Tibial artery (tissue), 4 donors: ENCODE measurements around the gene PNMA8B.
A peak's percentile ranks its signal among the peaks of the same experiment; 100 is the strongest.

ENCODE experiments used
- DNase-seq, 2 donors: peaks; one replicate each; pipeline ENCODE4 v3.0.0-alpha.2; 2019
- H3K27ac ChIP-seq, 2 donors: fragments of 200-600 bp; sonication (generic) in 1 of 2; 1 replicate in 1 of 2; 2 replicates in 1 of 2; pipeline ENCODE4 v1.5.1; 2018 to 2019; ENCODE audit warnings: mild to moderate bottlenecking in 1 of 2
- H3K27me3 ChIP-seq, 2 donors: fragments of 200-600 bp; sonication (generic) in 1 of 2; one replicate each; pipeline versions ENCODE4 v1.5.1 to v1.6.0; 2016 to 2019
- H3K36me3 ChIP-seq, 3 donors: fragments of 200-600 bp; sonication (generic) in 2 of 3; one replicate each; pipeline ENCODE4 v1.5.1; 2016 to 2019; ENCODE audit warnings: mild to moderate bottlenecking in 2 of 3
- H3K4me1 ChIP-seq, 4 donors: fragments of 200-600 bp; sonication (generic) in 2 of 4; 1 replicate in 3 of 4; 2 replicates in 1 of 4; pipeline ENCODE4 v1.5.1; 2016 to 2019
- H3K4me3 ChIP-seq, 2 donors: fragments of 200-600 bp; sonication (generic) in 1 of 2; 1 replicate in 1 of 2; 2 replicates in 1 of 2; pipeline ENCODE4 v1.5.1; 2018 to 2019; ENCODE audit warnings: mild to moderate bottlenecking in 2 of 2
- H3K9me3 ChIP-seq, 3 donors: fragments of 200-600 bp; sonication (generic) in 1 of 3; one replicate each; pipeline ENCODE4 v1.5.1; 2016 to 2019
- CTCF ChIP-seq, 2 experiments: fragments of 200-600 bp in 1 of 2; fragments of 450-650 bp in 1 of 2; IDR thresholded peaks; one replicate each; pipeline ENCODE4 v1.5.1; 2017 to 2019; ENCODE audit warnings: antibody characterized with exemption in 2 of 2, mild to moderate bottlenecking in 1 of 2, moderate library complexity in 1 of 2
- intact Hi-C: fragments of 100-400 bp; cut with DNase I; formaldehyde crosslinking; loops from one replicate; pipeline ENCODE4 v1.15.0; 2023; ENCODE audit warnings: low total_unique reads

PNMA8B gene

GRCh38 chr19:46495786-46496099 is at the start of gene PNMA8B:
Gene PNMA8B, minus strand, starts transcription at chr19:46495867. Its CDS starts 402 bp downstream, at chr19:46495465.
- H3K9me3 ChIP-seq, result no peaks in the 10 kb centered on the region

GRCh38 chr19:46544651-46545050 is 49.0 kb upstream of the PNMA8B start:
- Histone ChIP-seq H3K4me1 (no peaks in the 10 kb centered on the region), H3K27ac (no peak overlapping the region), H3K9me3 (no peaks in the 10 kb centered on the region), H3K27me3 (no peaks in the 10 kb centered on the region), H3K4me3 (no peak overlapping the region), H3K36me3 (no peaks in the 10 kb centered on the region)
- intact Hi-C loops, result no loop called here
- no peak for TF ChIP-seq CTCF (IDR thresholded peaks at IDR 0.05)
- no peak for DNase-seq

More at GRCh38 chr19:46495786-46496099, at the start of gene PNMA8B:
- peak in 1 of 2 donors; percentile 69 for DNase-seq
- peaks cover 0 to 25% of the 10 kb centered on the region in 2 donors for H3K27me3 ChIP-seq
- H3K36me3 ChIP-seq, result no peaks in the 10 kb centered on the region
- intact Hi-C loops, result no loop called here
- H3K27ac ChIP-seq, result no peak within 1 kb of the TSS
- peaks cover 0 to 41% (median 25%) of the 10 kb centered on the region in 4 donors for H3K4me1 ChIP-seq
- H3K4me3 ChIP-seq, result peak within 1 kb of the TSS; percentile 34 to 38
- no peak for TF ChIP-seq CTCF (IDR thresholded peaks at IDR 0.05)

GRCh38 chr19:46542428-46543230 is 47.0 kb upstream of the PNMA8B start:
- no peaks in the 10 kb centered on the region for H3K36me3 ChIP-seq
- H3K27me3 ChIP-seq, result no peaks in the 10 kb centered on the region
- H3K27ac ChIP-seq, result no peak overlapping the region
- H3K9me3 ChIP-seq, result no peaks in the 10 kb centered on the region
- TF ChIP-seq CTCF (IDR thresholded peaks at IDR 0.05), result peak; percentile 94 to 95
- DNase-seq, result peak; percentile 94 to 99
- H3K4me3 ChIP-seq, result no peak overlapping the region
- intact Hi-C loops, result no loop called here
- no peaks in the 10 kb centered on the region for H3K4me1 ChIP-seq

- Histone ChIP-seq H3K9me3 (no peaks in the 10 kb centered on the region), H3K27me3 (peaks cover 0 to 10% of the 10 kb centered on the region in 2 donors), H3K27ac (no peak overlapping the region), H3K36me3 (no peaks in the 10 kb centered on the region), H3K4me1 (no peaks in the 10 kb centered on the region), H3K4me3 (no peak overlapping the region)
- peak; percentile 62 to 68 for DNase-seq
- peak; percentile 70 to 90 for TF ChIP-seq CTCF (IDR thresholded peaks at IDR 0.05)
- intact Hi-C loops, result no loop called here
These were observed 41.8 kb upstream of the PNMA8B start for GRCh38 chr19:46537136-46538097.

- Histone ChIP-seq H3K36me3 (no peaks in the 10 kb centered on the region), H3K4me3 (no peak overlapping the region), H3K27ac (no peak overlapping the region), H3K4me1 (no peaks in the 10 kb centered on the region), H3K9me3 (no peaks in the 10 kb centered on the region), H3K27me3 (peaks cover 0 to 10% of the 10 kb centered on the region in 2 donors)
- peak in 1 of 2 donors; percentile 25 for DNase-seq
- intact Hi-C loops, result no loop called here
- TF ChIP-seq CTCF (IDR thresholded peaks at IDR 0.05), result no peak
These were observed 40.7 kb upstream of the PNMA8B start for GRCh38 chr19:46536391-46536790.
